ENCODE results near the gene NMB. TPM values are rescaled to one million over a fixed set of nuclear protein-coding genes. Genes with fewer than 3 reads are reported as not detected.

Gene NMB
- total and polyA plus RNA-seq, 7 donors: 1.0 to 6.3 (median 2.1) TPM

DNA sequence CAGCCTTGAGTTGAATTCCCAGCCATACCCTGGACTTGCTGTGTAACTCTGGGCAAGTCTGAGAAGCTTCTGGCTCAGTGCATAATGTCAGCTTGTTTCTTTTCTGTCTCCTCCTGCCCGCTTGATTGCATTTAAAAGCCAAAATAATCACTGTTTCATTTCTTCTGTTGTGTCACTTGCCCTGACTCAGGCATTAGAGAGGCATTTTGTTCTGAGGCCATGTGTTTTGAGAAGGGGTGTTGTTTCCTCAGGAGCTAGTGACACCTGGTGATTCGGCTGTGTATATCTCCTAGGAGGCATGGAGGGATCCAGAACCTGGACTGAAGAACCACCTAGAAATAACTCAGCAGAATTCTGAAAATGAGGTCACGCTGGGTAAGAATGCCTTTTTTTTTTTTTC lies 19.9 kb downstream of the NMB start:
- 49 to 64% (median 57%) methylated on average over 3 of the region's 3 CpGs for WGBS, 3 donors
- DNase-seq (no peak), ATAC-seq (peak in 3 of 4 donors; percentile 34 to 41 (median 36))
- intact Hi-C loops (cut with DNase I): no loop called here
- Histone ChIP-seq H3K27me3 (ENCODE audit: insufficient read depth in 3 of 3, low read length in 2 of 3) (no peaks in the 10 kb centered on the region), H3K27ac (peak overlapping the region; percentile 60), H3K36me3 (ENCODE audit: insufficient read depth in 1 of 2, low read depth in 1 of 2) (peaks cover 8 to 73% of the 10 kb centered on the region in 2 donors), H3K4me3 (no peak overlapping the region), H3K4me1 (peaks cover 16% of the 10 kb centered on the region), H3K9me3 (no peaks in the 10 kb centered on the region)
- TF ChIP-seq, protein P1, sequence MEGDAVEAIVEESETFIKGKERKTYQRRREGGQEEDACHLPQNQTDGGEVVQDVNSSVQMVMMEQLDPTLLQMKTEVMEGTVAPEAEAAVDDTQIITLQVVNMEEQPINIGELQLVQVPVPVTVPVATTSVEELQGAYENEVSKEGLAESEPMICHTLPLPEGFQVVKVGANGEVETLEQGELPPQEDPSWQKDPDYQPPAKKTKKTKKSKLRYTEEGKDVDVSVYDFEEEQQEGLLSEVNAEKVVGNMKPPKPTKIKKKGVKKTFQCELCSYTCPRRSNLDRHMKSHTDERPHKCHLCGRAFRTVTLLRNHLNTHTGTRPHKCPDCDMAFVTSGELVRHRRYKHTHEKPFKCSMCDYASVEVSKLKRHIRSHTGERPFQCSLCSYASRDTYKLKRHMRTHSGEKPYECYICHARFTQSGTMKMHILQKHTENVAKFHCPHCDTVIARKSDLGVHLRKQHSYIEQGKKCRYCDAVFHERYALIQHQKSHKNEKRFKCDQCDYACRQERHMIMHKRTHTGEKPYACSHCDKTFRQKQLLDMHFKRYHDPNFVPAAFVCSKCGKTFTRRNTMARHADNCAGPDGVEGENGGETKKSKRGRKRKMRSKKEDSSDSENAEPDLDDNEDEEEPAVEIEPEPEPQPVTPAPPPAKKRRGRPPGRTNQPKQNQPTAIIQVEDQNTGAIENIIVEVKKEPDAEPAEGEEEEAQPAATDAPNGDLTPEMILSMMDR (IDR thresholded peaks at IDR 0.05): peak; percentile 16

DNA sequence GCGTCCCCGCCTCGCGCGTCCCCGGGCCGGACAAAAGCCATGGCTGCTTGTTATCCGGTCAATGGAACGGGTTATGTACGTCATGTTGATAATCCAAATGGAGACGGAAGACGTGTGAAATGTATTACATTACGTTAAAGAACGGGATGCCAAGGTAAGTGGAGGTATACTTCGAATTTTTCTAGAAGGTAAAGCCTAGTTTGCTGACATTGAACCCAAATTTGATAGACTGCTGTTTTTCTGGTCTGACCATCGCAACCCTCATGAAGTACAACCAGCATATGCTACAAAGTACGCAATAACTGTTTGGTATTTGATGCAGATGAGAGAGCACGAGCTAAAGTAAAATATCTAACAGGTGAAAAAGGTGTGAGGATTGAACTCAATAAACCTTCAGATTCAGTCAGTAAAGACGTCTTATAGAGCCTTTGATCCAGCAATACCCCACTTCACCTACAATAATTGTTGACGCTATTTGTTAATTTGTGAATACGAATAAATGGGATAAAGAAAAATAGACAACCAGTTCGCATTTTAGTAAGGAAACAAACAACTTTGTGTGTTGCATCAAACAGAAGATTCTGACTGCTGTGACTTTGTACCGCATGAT lies 23.7 kb downstream of the NMB start:
- peaks cover 4 to 36% of the 10 kb centered on the region in 2 donors for H3K36me3 ChIP-seq (ENCODE audit: insufficient read depth in 1 of 2, low read depth in 1 of 2)
- DNase-seq (no peak), ATAC-seq (no peak)
- TF ChIP-seq, protein P1 (IDR thresholded peaks at IDR 0.05): no peak
- no peaks in the 10 kb centered on the region for H3K9me3 ChIP-seq
- H3K27ac ChIP-seq: peak overlapping the region; percentile 97
- intact Hi-C loops (cut with DNase I): no loop called here
- no peaks in the 10 kb centered on the region for H3K27me3 ChIP-seq (ENCODE audit: insufficient read depth in 3 of 3, low read length in 2 of 3)
- H3K4me1 ChIP-seq: peaks cover 28% of the 10 kb centered on the region
- peak overlapping the region; percentile 89 for H3K4me3 ChIP-seq
- 20 to 29% (median 23%) methylated on average over 23 of the region's 23 CpGs for WGBS, 3 donors

DNA sequence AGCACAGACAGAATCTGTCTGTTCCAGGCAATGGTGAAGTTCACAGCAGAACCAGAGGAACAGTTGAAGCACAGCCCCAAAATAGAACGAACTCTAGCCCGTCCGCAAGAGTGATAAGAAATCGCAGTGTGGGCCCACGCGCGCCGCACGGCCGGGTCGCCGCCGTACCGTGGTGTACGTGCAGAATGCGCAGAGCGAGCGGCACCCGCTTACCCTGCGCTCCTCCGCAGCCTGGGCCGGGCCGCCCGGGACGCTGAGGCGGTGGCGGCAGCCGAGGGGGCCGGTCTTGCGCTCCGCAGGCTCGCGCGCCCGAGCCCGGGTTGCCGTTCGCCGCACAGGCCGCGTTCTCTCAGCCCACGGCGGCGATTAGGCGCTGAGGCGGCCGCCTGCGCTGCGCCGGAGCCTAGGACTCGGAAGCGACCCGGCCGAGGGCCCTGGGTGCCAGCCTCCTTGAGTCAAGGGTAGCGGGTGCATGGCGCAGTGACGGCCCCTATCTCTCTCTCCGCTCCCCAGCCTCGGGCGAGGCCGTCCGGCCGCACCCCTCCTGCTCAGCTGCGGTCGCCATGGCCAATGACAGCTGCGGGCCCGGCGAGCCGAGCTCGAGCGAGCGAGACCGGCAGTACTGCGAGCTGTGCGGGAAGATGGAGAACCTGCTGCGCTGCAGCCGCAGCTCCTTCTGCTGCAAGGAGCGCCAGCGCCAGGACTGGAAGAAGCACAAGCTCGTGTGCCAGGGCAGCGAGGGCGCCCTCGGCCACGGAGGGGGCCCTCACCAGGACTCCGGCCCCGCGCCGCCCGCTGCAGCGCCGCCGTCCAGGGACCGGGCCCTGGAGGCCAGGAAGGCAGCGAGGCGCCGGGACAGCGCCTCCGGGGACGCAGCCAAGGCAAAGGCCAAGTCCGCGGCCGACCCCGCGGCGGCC lies 24.4 kb downstream of the NMB start:
- TF ChIP-seq, protein P1 (IDR thresholded peaks at IDR 0.05): no peak
- ATAC-seq: peak; percentile 64 to 70 (median 64)
- H3K9me3 ChIP-seq: no peaks in the 10 kb centered on the region
- peak overlapping the region; percentile 89 for H3K4me3 ChIP-seq
- WGBS, 3 donors: 0% methylated on average over 84 to 105 of the region's 105 CpGs
- peaks cover 28% of the 10 kb centered on the region for H3K4me1 ChIP-seq
- peak overlapping the region; percentile 97 for H3K27ac ChIP-seq
- peaks cover 4 to 28% of the 10 kb centered on the region in 2 donors for H3K36me3 ChIP-seq (ENCODE audit: insufficient read depth in 1 of 2, low read depth in 1 of 2)
- intact Hi-C loops (cut with DNase I): no loop called here
- DNase-seq: peak; percentile 71 to 85
- H3K27me3 ChIP-seq (ENCODE audit: insufficient read depth in 3 of 3, low read length in 2 of 3): no peaks in the 10 kb centered on the region

DNA sequence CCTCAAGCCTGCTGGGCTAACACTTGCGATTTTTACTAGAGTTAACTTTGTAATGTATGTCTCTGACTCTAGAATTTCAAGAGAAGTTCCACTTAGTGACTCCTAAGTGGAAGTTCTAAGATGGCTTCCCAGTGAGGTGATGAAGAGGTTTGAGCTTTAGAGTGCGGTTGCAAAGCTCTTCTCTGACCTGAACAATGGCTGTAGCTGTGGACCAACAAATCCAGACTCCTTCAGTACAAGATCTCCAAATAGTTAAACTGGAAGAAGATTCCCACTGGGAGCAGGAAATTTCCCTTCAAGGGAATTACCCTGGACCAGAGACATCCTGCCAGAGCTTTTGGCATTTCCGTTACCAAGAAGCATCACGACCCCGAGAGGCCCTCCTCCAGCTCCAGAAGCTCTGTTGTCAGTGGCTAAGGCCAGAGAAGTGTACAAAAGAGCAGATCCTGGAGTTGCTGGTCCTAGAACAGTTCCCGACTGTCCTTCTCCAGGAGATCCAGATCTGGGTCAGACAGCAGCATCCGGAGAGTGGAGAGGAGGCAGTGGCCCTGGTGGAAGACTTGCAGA lies 26.2 kb downstream of the NMB start:
- WGBS, 3 donors: 28 to 34% (median 30%) methylated on average over 7 of the region's 7 CpGs
- DNase-seq (no peak), ATAC-seq (no peak)
- no peaks in the 10 kb centered on the region for H3K9me3 ChIP-seq
- H3K27me3 ChIP-seq (ENCODE audit: insufficient read depth in 3 of 3, low read length in 2 of 3): no peaks in the 10 kb centered on the region
- intact Hi-C loops (cut with DNase I): loop anchor here in 1 of 2 donors (2.0 kb wide), 1 partner anchor 31 kb away; the partner anchor contains the start of gene ZSCAN2
- TF ChIP-seq, protein P1 (IDR thresholded peaks at IDR 0.05): no peak
- H3K4me3 ChIP-seq: peak overlapping the region; percentile 89
- H3K4me1 ChIP-seq: peaks cover 28% of the 10 kb centered on the region
- H3K36me3 ChIP-seq (ENCODE audit: insufficient read depth in 1 of 2, low read depth in 1 of 2): peaks cover 2 to 17% of the 10 kb centered on the region in 2 donors
- H3K27ac ChIP-seq: peak overlapping the region; percentile 97
